Suprapubic skin (tissue), 3 donors: ENCODE measurements around the gene SYT5.

Source experiments
- EP300 ChIP-seq: sonication (generic); formaldehyde crosslinking; IDR thresholded peaks from one replicate; pipeline ENCODE4 v1.6.1; 2017; ENCODE audit warnings: antibody characterized with exemption
- POLR2A ChIP-seq, 2 donors: fragments of 450-650 bp; IDR thresholded peaks; one replicate each; pipeline ENCODE4 v1.6.1; 2017; ENCODE audit warnings: antibody characterized with exemption in 2 of 2, mild to moderate bottlenecking in 2 of 2, moderate library complexity in 2 of 2
- TF ChIP-seq, protein P1 (sequence below), 2 donors: fragments of 200-600 bp in 1 of 2; fragments of 450-650 bp in 1 of 2; sonication (generic) in 1 of 2; IDR thresholded peaks; one replicate each; pipeline ENCODE4 v1.5.1; 2016 to 2019; ENCODE audit warnings: antibody characterized with exemption in 2 of 2, mild to moderate bottlenecking in 1 of 2, moderate library complexity in 1 of 2

- TF ChIP-seq, protein P1, sequence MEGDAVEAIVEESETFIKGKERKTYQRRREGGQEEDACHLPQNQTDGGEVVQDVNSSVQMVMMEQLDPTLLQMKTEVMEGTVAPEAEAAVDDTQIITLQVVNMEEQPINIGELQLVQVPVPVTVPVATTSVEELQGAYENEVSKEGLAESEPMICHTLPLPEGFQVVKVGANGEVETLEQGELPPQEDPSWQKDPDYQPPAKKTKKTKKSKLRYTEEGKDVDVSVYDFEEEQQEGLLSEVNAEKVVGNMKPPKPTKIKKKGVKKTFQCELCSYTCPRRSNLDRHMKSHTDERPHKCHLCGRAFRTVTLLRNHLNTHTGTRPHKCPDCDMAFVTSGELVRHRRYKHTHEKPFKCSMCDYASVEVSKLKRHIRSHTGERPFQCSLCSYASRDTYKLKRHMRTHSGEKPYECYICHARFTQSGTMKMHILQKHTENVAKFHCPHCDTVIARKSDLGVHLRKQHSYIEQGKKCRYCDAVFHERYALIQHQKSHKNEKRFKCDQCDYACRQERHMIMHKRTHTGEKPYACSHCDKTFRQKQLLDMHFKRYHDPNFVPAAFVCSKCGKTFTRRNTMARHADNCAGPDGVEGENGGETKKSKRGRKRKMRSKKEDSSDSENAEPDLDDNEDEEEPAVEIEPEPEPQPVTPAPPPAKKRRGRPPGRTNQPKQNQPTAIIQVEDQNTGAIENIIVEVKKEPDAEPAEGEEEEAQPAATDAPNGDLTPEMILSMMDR (IDR thresholded peaks at IDR 0.05): no peak
- TF ChIP-seq EP300: no peak
- no peak for TF ChIP-seq POLR2A (IDR thresholded peaks at IDR 0.05)
Observed at GRCh38 chr19:55169136-55169535, 11.0 kb downstream of the SYT5 start.
